NT2/D1 (cell line): ENCODE measurements around the gene BRINP3.

ENCODE experiments used
- YY1 ChIP-seq: IDR thresholded peaks from 2 replicates; pipeline ENCODE4 v1.6.1; 2011; ENCODE audit not compliant: insufficient read length, insufficient read depth
- ZNF274 ChIP-seq: IDR thresholded peaks from 2 replicates; pipeline ENCODE4 v1.6.1; 2011; ENCODE audit warnings: mild to moderate bottlenecking, low read depth, low read length

DNA sequence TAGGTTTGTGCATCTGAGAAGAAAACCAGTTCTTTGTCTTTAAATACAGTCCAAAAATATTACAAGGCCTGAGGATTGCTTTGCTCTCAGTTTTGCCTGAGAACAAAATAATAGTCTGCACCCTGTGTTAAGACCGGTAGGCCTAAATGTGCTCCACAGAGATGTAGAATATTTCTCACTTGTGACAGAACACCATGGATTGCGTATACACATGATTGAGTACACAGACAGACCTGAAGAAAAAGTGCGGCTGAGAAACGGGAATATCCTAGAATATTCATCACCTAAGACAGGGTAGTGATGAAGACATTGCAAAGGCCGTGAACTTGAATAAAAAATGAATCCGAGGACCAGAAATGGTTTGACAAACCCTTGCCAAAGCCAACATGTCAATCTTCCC lies 155.4 kb downstream of the BRINP3 start:
- TF ChIP-seq ZNF274 = no peak
- no peak for TF ChIP-seq YY1
